Keratinocyte (primary cell): ENCODE measurements around the gene ZNF205. TPM values are rescaled to one million over a fixed set of nuclear protein-coding genes. Genes with fewer than 3 reads are reported as not detected.
"Not testable (repeated sequence)": the region's sequence is repeated elsewhere in the genome, so short reads cannot be mapped to it uniquely, and the experiment has no call there.

Experiments
- DNase-seq: peaks from one replicate; pipeline ENCODE4 v3.0.0-alpha.2; 2011; ENCODE audit warnings: low read depth, missing footprints, low spot score
- FAIRE-seq: peaks from 2 replicates; lab custom pipeline; 2011; peaks lifted over from hg19 to GRCh38; lab: Jason Lieb, UNC
- H2AFZ ChIP-seq: 2 replicates; pipeline ENCODE4 v1.6.0; 2012; ENCODE audit warnings: low read length, control low read depth, inconsistent platforms; ENCODE audit not compliant: control insufficient read depth
- H3K27ac ChIP-seq: 2 replicates; pipeline ENCODE4 v1.5.1; 2011; ENCODE audit warnings: low read length; ENCODE audit not compliant: control insufficient read depth, insufficient read depth
- H3K27me3 ChIP-seq: 3 replicates; pipeline ENCODE4 v1.6.0; 2011; ENCODE audit warnings: low read length; ENCODE audit not compliant: control insufficient read depth, insufficient read depth; ENCODE audit errors: extremely low read depth
- H3K36me3 ChIP-seq, 2 experiments: 2 replicates in 1 of 2; 3 replicates in 1 of 2; pipeline ENCODE4 v1.5.1; 2011; ENCODE audit warnings: low read length in 2 of 2, mild to moderate bottlenecking in 1 of 2; ENCODE audit not compliant: control insufficient read depth in 2 of 2, insufficient read depth in 2 of 2; ENCODE audit errors: extremely low read depth in 1 of 2
- H3K4me1 ChIP-seq: 3 replicates; pipeline ENCODE4 v1.5.1; 2011; ENCODE audit warnings: low read length; ENCODE audit not compliant: control insufficient read depth, insufficient read depth; ENCODE audit errors: extremely low read depth
- H3K4me2 ChIP-seq: 3 replicates; pipeline ENCODE4 v1.6.0; 2011; ENCODE audit warnings: low read depth, low read length; ENCODE audit not compliant: control insufficient read depth, insufficient read depth; ENCODE audit errors: extremely low read depth
- H3K4me3 ChIP-seq, 3 experiments: fragments of 200-600 bp in 1 of 3; sonication (generic) in 1 of 3; 2 replicates in 2 of 3; 3 replicates in 1 of 3; pipeline ENCODE4 v1.5.1; 2011 to 2016; ENCODE audit warnings: low read length in 3 of 3, mild to moderate bottlenecking in 3 of 3, control low read depth in 2 of 3, inconsistent platforms in 1 of 3, low read depth in 1 of 3, mixed read lengths in 1 of 3, mixed run types in 1 of 3, moderate library complexity in 1 of 3; ENCODE audit not compliant: control insufficient read depth in 2 of 3, insufficient read depth in 2 of 3; ENCODE audit errors: extremely low read depth in 1 of 3
- H3K79me2 ChIP-seq: 2 replicates; pipeline ENCODE4 v1.6.0; 2012; ENCODE audit warnings: low read length; ENCODE audit not compliant: control insufficient read depth, insufficient read depth
- H3K9ac ChIP-seq: 3 replicates; pipeline ENCODE4 v1.6.0; 2011; ENCODE audit warnings: low read length; ENCODE audit not compliant: control insufficient read depth, insufficient read depth; ENCODE audit errors: extremely low read depth
- H3K9me1 ChIP-seq: 3 replicates; pipeline ENCODE4 v1.6.0; 2011; ENCODE audit warnings: low read length; ENCODE audit not compliant: control insufficient read depth, insufficient read depth; ENCODE audit errors: extremely low read depth
- H3K9me3 ChIP-seq: 2 replicates; pipeline ENCODE4 v1.5.1; 2012; ENCODE audit warnings: low read depth, low read length; ENCODE audit not compliant: control insufficient read depth
- H4K20me1 ChIP-seq: 3 replicates; pipeline ENCODE4 v1.6.0; 2011; ENCODE audit warnings: low read length; ENCODE audit not compliant: control insufficient read depth, insufficient read depth; ENCODE audit errors: extremely low read depth
- CTCF ChIP-seq, 3 experiments: IDR thresholded peaks in 1 of 3; conservative IDR thresholded peaks in 1 of 3; optimal IDR thresholded peaks in 1 of 3; 2 replicates in 2 of 3; 3 replicates in 1 of 3; pipeline versions ENCODE3 to v1.5.1; 2011; ENCODE audit warnings: low read length in 3 of 3, mild to moderate bottlenecking in 3 of 3, moderate library complexity in 2 of 3, control low read depth in 1 of 3, inconsistent platforms in 1 of 3; ENCODE audit not compliant: insufficient read depth in 2 of 3; ENCODE audit errors: extremely low read depth in 1 of 3
- EZH2 ChIP-seq: IDR thresholded peaks from one replicate; pipeline ENCODE4 v1.6.1; 2012; ENCODE audit warnings: inconsistent platforms, mild to moderate bottlenecking, low read length, moderate library complexity
- dilution Hi-C: fragments of 300-500 bp; cut with MboI; formaldehyde crosslinking; loops from one replicate; pipeline ENCODE4 v1.7.0; 2020; ENCODE audit warnings: low sequenced_read_pairs; ENCODE audit not compliant: extremely low pct_ligation_motif_present
- polyA plus RNA-seq, 5 experiments: library from polyadenylated mRNA; depleted of rRNA in 3 of 5; stranded (reverse) in 3 of 5; stranded (forward) in 1 of 5; unstranded in 1 of 5; fragments of >200 nt; gene quantifications; 1 replicate in 1 of 5; 2 replicates in 3 of 5; 3 replicates in 1 of 5; pipeline versions ENCODE4 v1.2.1 to v1.2.3, GENCODE V29; 2011 to 2012; ENCODE audit warnings: missing spikeins in 2 of 5, low read depth in 1 of 5, low replicate concordance in 1 of 5

The ZNF205 gene
- polyA plus RNA-seq, 1 donor (not counting 4 experiments of a cell fraction or from before 2014, with no cell fraction given): 6.0 TPM

DNA sequence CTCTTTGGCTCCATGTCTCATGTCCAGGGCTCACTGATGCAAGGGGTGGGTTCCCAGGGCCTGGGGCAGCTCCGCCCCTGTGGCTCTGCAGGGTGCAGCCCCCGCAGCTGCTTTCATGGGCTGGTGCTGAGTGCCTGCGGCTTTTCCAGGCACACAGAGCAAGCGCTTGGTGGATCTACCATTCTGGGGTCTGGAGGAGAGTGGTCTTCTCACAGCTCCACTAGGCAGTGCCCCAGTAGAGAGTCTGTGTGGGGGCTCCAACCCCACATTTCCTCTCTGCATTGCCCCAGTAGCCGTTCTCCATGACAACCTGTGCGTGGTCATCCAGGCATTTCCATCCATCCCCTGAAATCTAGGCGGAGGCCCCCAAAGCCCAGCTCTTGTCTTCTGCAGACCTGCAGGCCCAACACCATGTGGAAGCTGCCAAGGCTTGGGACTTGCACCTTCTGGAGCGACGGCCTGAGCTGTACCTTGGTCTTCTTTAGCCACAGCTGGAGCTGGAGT is 41.7 kb upstream of the ZNF205 start:
- H3K9me1 ChIP-seq: no peaks in the 10 kb centered on the region
- no peak for FAIRE-seq
- H3K4me1 ChIP-seq: no peaks in the 10 kb centered on the region
- H3K79me2 ChIP-seq: no peaks in the 10 kb centered on the region
- no peaks in the 10 kb centered on the region for H3K9me3 ChIP-seq
- no peaks in the 10 kb centered on the region for H3K27me3 ChIP-seq
- no peak overlapping the region for H3K4me3 ChIP-seq
- dilution Hi-C loops: no loop called here
- no peak overlapping the region for H3K4me2 ChIP-seq
- H3K36me3 ChIP-seq: no peaks in the 10 kb centered on the region
- no peak for DNase-seq
- H3K27ac ChIP-seq: no peak overlapping the region
- TF ChIP-seq EZH2 (no peak), CTCF (optimal IDR thresholded peaks at IDR 0.05 in 1 of 3, IDR thresholded peaks at IDR 0.05 in 1 of 3, conservative IDR thresholded peaks at IDR 0.05 in 1 of 3; ENCODE audit: extremely low read depth in 1 of 3, insufficient read depth in 2 of 3, low read length in 3 of 3) (no peak)
- no peaks in the 10 kb centered on the region for H4K20me1 ChIP-seq
- H3K9ac ChIP-seq: no peak overlapping the region
- no peak overlapping the region for H2AFZ ChIP-seq

- H3K4me2 ChIP-seq: no peak overlapping the region
- H3K36me3 ChIP-seq: no peaks in the 10 kb centered on the region
- TF ChIP-seq CTCF (optimal IDR thresholded peaks at IDR 0.05 in 1 of 3, IDR thresholded peaks at IDR 0.05 in 1 of 3, conservative IDR thresholded peaks at IDR 0.05 in 1 of 3; ENCODE audit: extremely low read depth in 1 of 3, insufficient read depth in 2 of 3, low read length in 3 of 3): no peak
- TF ChIP-seq EZH2: no peak
- DNase-seq (no peak), FAIRE-seq (no peak)
- no peak overlapping the region for H3K9ac ChIP-seq
- no peaks in the 10 kb centered on the region for H3K79me2 ChIP-seq
- H3K27ac ChIP-seq: no peak overlapping the region
- H3K4me3 ChIP-seq: no peak overlapping the region
- H2AFZ ChIP-seq: no peak overlapping the region
- H4K20me1 ChIP-seq: no peaks in the 10 kb centered on the region
- no peaks in the 10 kb centered on the region for H3K9me1 ChIP-seq
- H3K9me3 ChIP-seq: no peaks in the 10 kb centered on the region
- H3K4me1 ChIP-seq: no peaks in the 10 kb centered on the region
- dilution Hi-C loops: no loop called here
- H3K27me3 ChIP-seq: no peaks in the 10 kb centered on the region
Measured at GRCh38 chr16:3071655-3072054, 40.7 kb upstream of the ZNF205 start.

DNA sequence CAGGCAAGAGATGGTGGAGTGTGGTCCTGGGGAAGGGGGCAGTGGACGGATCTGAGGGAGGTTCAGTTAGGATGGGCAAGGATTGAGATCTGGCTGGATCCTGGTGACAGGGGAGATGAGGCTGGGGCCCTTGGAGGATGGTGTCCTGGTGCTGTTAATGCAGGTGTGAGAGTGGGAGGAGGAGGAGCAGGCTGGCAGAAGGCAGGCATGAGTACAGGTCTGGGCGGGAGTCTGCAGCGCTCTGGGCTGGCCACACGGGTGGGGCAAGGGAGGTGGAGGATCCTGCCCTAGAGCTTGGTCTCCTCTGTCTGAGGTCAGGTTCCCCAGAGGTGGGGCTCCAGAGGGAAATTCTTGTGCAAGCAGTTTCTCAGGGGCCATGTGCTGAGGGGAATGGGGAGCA is 40.2 kb upstream of the ZNF205 start:
- H3K36me3 ChIP-seq, H3K9me1 ChIP-seq, H3K9me3 ChIP-seq, H3K27me3 ChIP-seq, H2AFZ ChIP-seq, H3K4me1 ChIP-seq, H3K79me2 ChIP-seq, H3K4me2 ChIP-seq, FAIRE-seq, H3K27ac ChIP-seq, dilution Hi-C loops, H3K9ac ChIP-seq, DNase-seq, H3K4me3 ChIP-seq, H4K20me1 ChIP-seq: not testable (repeated sequence)

DNA sequence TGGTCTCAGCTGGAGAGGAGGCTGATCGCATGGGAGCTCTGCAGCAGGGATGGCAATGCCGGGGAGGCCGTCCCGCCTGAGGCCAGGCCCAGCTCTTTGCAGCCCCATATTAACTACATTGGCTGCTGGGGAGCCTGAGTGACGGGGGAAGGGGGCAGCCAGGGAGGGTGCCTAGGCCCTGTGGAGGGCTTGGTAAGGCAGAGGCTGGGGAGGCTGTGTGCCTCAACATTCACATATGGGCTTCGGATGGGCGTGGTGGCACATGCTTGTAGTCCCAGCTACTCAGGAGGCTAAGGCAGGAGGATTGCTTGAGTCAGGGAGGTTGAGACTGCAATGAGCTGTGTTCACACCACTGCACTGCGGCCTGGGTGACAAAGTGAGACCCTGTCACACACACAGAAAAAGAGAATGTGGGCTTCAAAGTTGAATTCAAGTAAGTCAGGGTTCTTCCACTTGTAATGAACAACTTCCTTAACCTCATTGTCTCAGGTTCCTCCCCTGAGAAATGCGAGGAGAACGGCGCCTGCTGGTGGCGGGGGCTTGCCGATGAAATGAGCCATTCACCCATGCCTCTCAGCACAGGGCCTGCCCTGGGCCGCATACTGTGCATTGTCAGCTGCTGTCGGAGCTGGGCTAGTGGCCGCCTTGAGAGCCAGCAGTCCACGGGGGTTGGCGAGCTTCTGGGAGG is 39.7 kb upstream of the ZNF205 start:
- DNase-seq, H3K9me3 ChIP-seq, H3K36me3 ChIP-seq, H4K20me1 ChIP-seq, dilution Hi-C loops, H3K9ac ChIP-seq, FAIRE-seq, H3K27me3 ChIP-seq, H3K4me2 ChIP-seq, H3K4me1 ChIP-seq, H3K4me3 ChIP-seq, H3K27ac ChIP-seq, H2AFZ ChIP-seq, H3K79me2 ChIP-seq, H3K9me1 ChIP-seq: not testable (repeated sequence)
